ENCODE measurements around the gene MED26. TPM values are rescaled to one million over a fixed set of nuclear protein-coding genes. Genes with fewer than 3 reads are reported as not detected.

The MED26 gene
- total RNA-seq, 1 experiment from 2014 or later, result 11.4 TPM

- H3K9me3 ChIP-seq (ENCODE audit: control insufficient read depth, low read depth, low read length), result no peaks in the 10 kb centered on the region
- H3K79me2 ChIP-seq (ENCODE audit: insufficient read depth, low read length), result peaks cover 10% of the 10 kb centered on the region; the same call in 1 of the 2 replicates
- no peak overlapping the region for H2BK15ac ChIP-seq (ENCODE audit: low read depth, low read length)
- no peaks in the 10 kb centered on the region for H3K23me2 ChIP-seq (ENCODE audit: insufficient read length, low read depth, low read length, poor library complexity, severe bottlenecking)
- H3K14ac ChIP-seq (ENCODE audit: insufficient read depth, low read length), result no peak overlapping the region
- TF ChIP-seq, protein P1, sequence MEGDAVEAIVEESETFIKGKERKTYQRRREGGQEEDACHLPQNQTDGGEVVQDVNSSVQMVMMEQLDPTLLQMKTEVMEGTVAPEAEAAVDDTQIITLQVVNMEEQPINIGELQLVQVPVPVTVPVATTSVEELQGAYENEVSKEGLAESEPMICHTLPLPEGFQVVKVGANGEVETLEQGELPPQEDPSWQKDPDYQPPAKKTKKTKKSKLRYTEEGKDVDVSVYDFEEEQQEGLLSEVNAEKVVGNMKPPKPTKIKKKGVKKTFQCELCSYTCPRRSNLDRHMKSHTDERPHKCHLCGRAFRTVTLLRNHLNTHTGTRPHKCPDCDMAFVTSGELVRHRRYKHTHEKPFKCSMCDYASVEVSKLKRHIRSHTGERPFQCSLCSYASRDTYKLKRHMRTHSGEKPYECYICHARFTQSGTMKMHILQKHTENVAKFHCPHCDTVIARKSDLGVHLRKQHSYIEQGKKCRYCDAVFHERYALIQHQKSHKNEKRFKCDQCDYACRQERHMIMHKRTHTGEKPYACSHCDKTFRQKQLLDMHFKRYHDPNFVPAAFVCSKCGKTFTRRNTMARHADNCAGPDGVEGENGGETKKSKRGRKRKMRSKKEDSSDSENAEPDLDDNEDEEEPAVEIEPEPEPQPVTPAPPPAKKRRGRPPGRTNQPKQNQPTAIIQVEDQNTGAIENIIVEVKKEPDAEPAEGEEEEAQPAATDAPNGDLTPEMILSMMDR (conservative IDR thresholded peaks at IDR 0.05), result no peak
- Mint-ChIP-seq H3K36me3 (ENCODE audit: insufficient read depth in 1 of 3, low read depth in 3 of 3) (peaks cover 56 to 88% (median 80%) of the 10 kb centered on the region in 3 experiments), H3K27me3 (ENCODE audit: low read depth) (no peaks in the 10 kb centered on the region), H3K4me3 (no peak overlapping the region), H3K27ac (no peak overlapping the region; a peak in 1 of 7 replicates), H3K9me3 (no peaks in the 10 kb centered on the region; a peak in 1 of 5 replicates), H3K4me1 (0 out of 4 replicates have a peak, but pooled peaks cover 0 to 5% of the 10 kb centered on the region in 2 experiments)
- H2BK20ac ChIP-seq (ENCODE audit: low read depth, low read length, poor library complexity, severe bottlenecking), result no peak overlapping the region
- H3K4ac ChIP-seq (ENCODE audit: low read depth, low read length), result no peak overlapping the region
- no peak overlapping the region for H2BK5ac ChIP-seq (ENCODE audit: insufficient read length, low read length)
- H3K9ac ChIP-seq (ENCODE audit: extremely low read depth, insufficient read length, low read length), result no peak overlapping the region
- no peak overlapping the region for H3T11ph ChIP-seq (ENCODE audit: low read length)
- no peak overlapping the region for H3K56ac ChIP-seq (ENCODE audit: insufficient read length, low read depth, low read length)
- H4K91ac ChIP-seq (ENCODE audit: insufficient read length, low read depth, low read length), result no peak overlapping the region
- H2AK5ac ChIP-seq (ENCODE audit: insufficient read length, low read length), result no peak overlapping the region
- no peak overlapping the region for H2BK120ac ChIP-seq (ENCODE audit: low read depth, low read length, poor library complexity, severe bottlenecking)
- H3K79me1 ChIP-seq (ENCODE audit: insufficient read depth, low read depth, low read length, poor library complexity, severe bottlenecking), result peaks cover 10% of the 10 kb centered on the region
- no CpG with 5 or more reads among the region's 3 CpGs for WGBS (ENCODE audit: extremely low coverage, insufficient read length, low lambda C conversion rate)
- H3K23ac ChIP-seq (ENCODE audit: insufficient read length, low read depth, low read length), result no peak overlapping the region
- H2AFZ ChIP-seq (ENCODE audit: low read length), result no peak overlapping the region
- no peak overlapping the region for H3K4me2 ChIP-seq (ENCODE audit: insufficient read depth, insufficient read length, low read length)
- H4K5ac ChIP-seq (ENCODE audit: insufficient read length, low read depth, low read length), result no peak overlapping the region
- no peak overlapping the region for H3K18ac ChIP-seq (ENCODE audit: insufficient read length, low read depth, low read length)
- no peak overlapping the region for H2BK12ac ChIP-seq (ENCODE audit: insufficient read length, low read depth, low read length)
- no peak overlapping the region for H4K8ac ChIP-seq (replicated peaks; ENCODE audit: insufficient read length, low read depth, low read length)
- H3K27me3 ChIP-seq (ENCODE audit: insufficient read depth, low read length), result no peaks in the 10 kb centered on the region
- no peaks in the 10 kb centered on the region for H3K4me1 ChIP-seq (ENCODE audit: insufficient read depth, low read length)
- H3K27ac ChIP-seq (ENCODE audit: insufficient read length, low read depth, low read length), result no peak overlapping the region
- no peaks in the 10 kb centered on the region for H4K20me1 ChIP-seq (ENCODE audit: control insufficient read depth, insufficient read depth, insufficient read length)
- DNase-seq, result no peak
Observed at GRCh38 chr19:16654627-16655026, 26.6 kb upstream of the MED26 start.
